Body of pancreas (tissue), 4 donors: ENCODE data around the gene ATP1A4. TPM values are rescaled to one million over a fixed set of nuclear protein-coding genes. Genes with fewer than 3 reads are reported as not detected.
"Not testable (repeated sequence)": the region's sequence is repeated elsewhere in the genome, so short reads cannot be mapped to it uniquely, and the experiment has no call there.

Source experiments
- ATAC-seq: fragments of 150-250 bp; one replicate; pipeline ENCODE4 v1.9.1; 2016
- DNase-seq, 4 donors: peaks; one replicate each; pipeline ENCODE4 v3.0.0-alpha.2; 2019
- H3K27ac ChIP-seq, 4 donors: fragments of 200-600 bp; sonication (generic); 1 replicate in 3 of 4; 2 replicates in 1 of 4; pipeline versions ENCODE4 v1.5.1 to v1.6.1; 2016 to 2019; ENCODE audit warnings: mild to moderate bottlenecking in 1 of 4, mixed read lengths in 1 of 4, moderate library complexity in 1 of 4
- H3K27me3 ChIP-seq, 2 donors: fragments of 200-600 bp; sonication (generic); one replicate each; pipeline ENCODE4 v1.6.0; 2016; ENCODE audit warnings: mild to moderate bottlenecking in 1 of 2
- H3K36me3 ChIP-seq, 2 donors: fragments of 200-600 bp; sonication (generic); replicated peaks in 1 of 2; 2 replicates each; pipeline ENCODE4 v1.5.1; 2016; ENCODE audit warnings: low read depth in 2 of 2; ENCODE audit not compliant: insufficient read depth in 1 of 2
- H3K4me1 ChIP-seq: fragments of 200-600 bp; sonication (generic); one replicate; pipeline ENCODE4 v1.6.0; 2016
- H3K4me3 ChIP-seq, 2 donors: fragments of 200-600 bp; sonication (generic); 1 replicate in 1 of 2; 2 replicates in 1 of 2; pipeline ENCODE4 v1.5.1; 2016 to 2019
- H3K9me3 ChIP-seq, 3 donors: fragments of 200-600 bp; sonication (generic); 1 replicate in 2 of 3; 2 replicates in 1 of 3; pipeline ENCODE4 v1.5.1; 2016
- POLR2A ChIP-seq, 3 donors: fragments of 450-650 bp; IDR thresholded peaks; one replicate each; pipeline ENCODE4 v1.6.1; 2016; ENCODE audit warnings: antibody characterized with exemption in 3 of 3, mild to moderate bottlenecking in 2 of 3
- WGBS, 2 donors: methylation state at CpG; one replicate each; pipeline ENCODE4 v1.1.5; 2017; 5-methylcytosine and 5-hydroxymethylcytosine counted together
- intact Hi-C: fragments of 100-400 bp; cut with DNase I; formaldehyde crosslinking; loops from one replicate; pipeline ENCODE4 v1.15.1; 2023
- total RNA-seq, 2 donors: library from RNA; depleted of rRNA; stranded (reverse); fragments of >200 nt; gene quantifications; one replicate each; pipeline ENCODE4 v1.1.0, GENCODE V29; 2016
- TF ChIP-seq, protein P1 (sequence below), 7 experiments: fragments of 450-650 bp in 4 of 7; fragments of 200-600 bp in 3 of 7; sonication (generic) in 3 of 7; IDR thresholded peaks; one replicate each; pipeline ENCODE4 v1.5.1; 2016 to 2019; ENCODE audit warnings: antibody characterized with exemption in 7 of 7

ATP1A4 gene
- total RNA-seq, 2 donors from 2014 or later, result not detected

DNA sequence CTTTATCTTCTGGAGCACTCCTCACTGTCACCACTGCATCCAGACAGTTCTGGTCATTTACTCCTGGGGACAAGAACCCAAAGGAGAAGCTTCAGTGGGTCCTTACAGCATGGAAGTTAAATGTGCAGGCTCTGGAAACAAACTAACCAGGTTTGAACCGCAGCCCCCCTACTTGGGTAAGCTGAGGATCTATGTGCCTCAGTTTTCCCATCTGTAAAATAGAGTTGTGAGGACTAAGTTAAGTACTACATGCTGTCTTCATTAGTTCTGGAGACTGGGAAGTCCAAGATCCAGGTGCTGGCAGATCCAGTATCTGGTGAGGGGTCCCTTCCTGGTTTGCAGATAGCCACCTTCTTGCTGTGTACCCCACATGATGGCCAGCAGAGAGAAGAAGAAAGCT lies 43.9 kb upstream of the ATP1A4 start:
- intact Hi-C loops, result loop anchor here (10.0 kb wide), 1 partner anchor 267 kb away; no protein-coding TSS in a partner anchor

DNA sequence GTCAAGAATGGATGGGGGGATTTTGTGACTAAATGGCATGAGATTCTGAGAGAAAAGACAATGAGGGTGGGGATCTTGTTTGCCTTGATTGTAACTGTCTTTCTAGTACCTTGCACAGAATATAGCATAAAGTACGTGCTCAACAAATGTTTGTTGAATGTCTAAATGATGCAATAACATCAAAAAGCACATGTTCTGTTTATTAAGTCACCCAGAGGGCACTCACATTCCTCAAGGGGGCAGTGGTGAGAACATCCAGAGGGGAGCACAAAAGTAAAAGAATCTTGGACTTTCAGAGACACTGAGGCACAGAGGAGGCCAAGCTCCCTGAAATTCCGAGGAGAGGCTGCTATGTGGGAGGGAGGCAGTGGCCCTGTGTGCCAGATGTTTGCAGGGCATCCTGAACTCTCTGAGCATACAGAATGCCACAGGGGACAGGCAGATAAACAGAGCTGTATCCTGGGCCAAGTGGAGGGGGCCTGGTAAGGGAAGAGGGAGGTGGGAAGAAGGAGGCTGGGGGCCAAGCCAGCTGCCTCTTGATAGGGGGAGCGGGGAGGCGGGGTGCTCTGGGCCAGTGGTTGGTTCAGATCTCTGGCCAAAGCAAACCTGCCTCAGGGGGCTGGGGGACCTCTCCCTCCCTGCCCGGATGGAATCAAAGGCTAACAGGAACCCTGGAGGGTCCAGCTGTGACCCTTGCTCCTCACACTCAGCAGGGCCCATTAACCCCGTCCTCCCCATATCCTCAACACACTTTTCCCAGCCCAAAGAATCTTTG lies 42.3 kb upstream of the ATP1A4 start:
- Histone ChIP-seq H3K36me3 (no peaks in the 10 kb centered on the region), H3K27me3 (no peaks in the 10 kb centered on the region), H3K27ac (no peak overlapping the region), H3K4me1 (no peaks in the 10 kb centered on the region), H3K4me3 (no peak overlapping the region), H3K9me3 (no peaks in the 10 kb centered on the region)
- DNase-seq (peak in 3 of 4 donors; percentile 38 to 44 (median 38)), ATAC-seq (peak; percentile 41)
- no peak for TF ChIP-seq POLR2A (IDR thresholded peaks at IDR 0.05)
- TF ChIP-seq, protein P1, sequence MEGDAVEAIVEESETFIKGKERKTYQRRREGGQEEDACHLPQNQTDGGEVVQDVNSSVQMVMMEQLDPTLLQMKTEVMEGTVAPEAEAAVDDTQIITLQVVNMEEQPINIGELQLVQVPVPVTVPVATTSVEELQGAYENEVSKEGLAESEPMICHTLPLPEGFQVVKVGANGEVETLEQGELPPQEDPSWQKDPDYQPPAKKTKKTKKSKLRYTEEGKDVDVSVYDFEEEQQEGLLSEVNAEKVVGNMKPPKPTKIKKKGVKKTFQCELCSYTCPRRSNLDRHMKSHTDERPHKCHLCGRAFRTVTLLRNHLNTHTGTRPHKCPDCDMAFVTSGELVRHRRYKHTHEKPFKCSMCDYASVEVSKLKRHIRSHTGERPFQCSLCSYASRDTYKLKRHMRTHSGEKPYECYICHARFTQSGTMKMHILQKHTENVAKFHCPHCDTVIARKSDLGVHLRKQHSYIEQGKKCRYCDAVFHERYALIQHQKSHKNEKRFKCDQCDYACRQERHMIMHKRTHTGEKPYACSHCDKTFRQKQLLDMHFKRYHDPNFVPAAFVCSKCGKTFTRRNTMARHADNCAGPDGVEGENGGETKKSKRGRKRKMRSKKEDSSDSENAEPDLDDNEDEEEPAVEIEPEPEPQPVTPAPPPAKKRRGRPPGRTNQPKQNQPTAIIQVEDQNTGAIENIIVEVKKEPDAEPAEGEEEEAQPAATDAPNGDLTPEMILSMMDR (IDR thresholded peaks at IDR 0.05), result peak in 6 of 7 experiments; percentile 15 to 46 (median 40)
- intact Hi-C loops, result loop anchor here (10.0 kb wide), 1 partner anchor 266 kb away; no protein-coding TSS in a partner anchor
- 24 to 34% methylated on average over 5 to 6 of the region's 6 CpGs for WGBS, 2 donors

More for the DNA sequence above, 43.9 kb upstream of the ATP1A4 start:
- ATAC-seq, result no peak
- Histone ChIP-seq H3K36me3 (no peaks in the 10 kb centered on the region), H3K9me3 (no peaks in the 10 kb centered on the region), H3K4me1 (no peaks in the 10 kb centered on the region), H3K27ac (no peak overlapping the region), H3K27me3 (no peaks in the 10 kb centered on the region), H3K4me3 (no peak overlapping the region)
- no peak for DNase-seq
- no peak for TF ChIP-seq POLR2A (IDR thresholded peaks at IDR 0.05)
- TF ChIP-seq, protein P1 (IDR thresholded peaks at IDR 0.05), result no peak
- WGBS, 2 donors, result 93% methylated on average over 1 of the region's 1 CpG

DNA sequence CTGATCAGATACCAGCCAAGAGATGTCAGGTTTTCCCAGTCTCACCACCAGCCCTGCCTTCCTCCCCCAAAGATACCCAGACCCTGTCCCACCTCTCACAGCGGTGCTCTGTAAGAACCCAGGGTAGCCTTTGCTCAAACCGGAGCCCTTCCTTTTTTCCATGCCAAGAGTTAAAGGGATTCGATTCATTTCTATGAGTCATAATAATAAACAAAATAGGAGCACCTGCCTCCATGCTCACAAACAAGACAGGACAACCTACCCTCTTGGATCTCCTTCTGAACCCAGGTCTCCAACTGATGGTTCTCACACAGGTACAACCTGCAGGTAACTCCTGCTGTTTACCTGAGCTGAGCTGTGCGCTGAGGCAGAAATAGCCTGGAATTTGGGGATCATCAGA lies 41.7 kb upstream of the ATP1A4 start:
- Histone ChIP-seq H3K4me3 (no peak overlapping the region), H3K9me3 (no peaks in the 10 kb centered on the region), H3K4me1 (no peaks in the 10 kb centered on the region), H3K36me3 (no peaks in the 10 kb centered on the region), H3K27ac (no peak overlapping the region), H3K27me3 (no peaks in the 10 kb centered on the region)
- no peak for TF ChIP-seq POLR2A (IDR thresholded peaks at IDR 0.05)
- TF ChIP-seq, protein P1 (IDR thresholded peaks at IDR 0.05), result no peak
- intact Hi-C loops, result loop anchor here (10.0 kb wide), 1 partner anchor 265 kb away; no protein-coding TSS in a partner anchor
- 58 to 62% methylated on average over 4 of the region's 4 CpGs for whole genome bisulfite sequencing, 2 donors
- DNase-seq, result no peak
- no peak for ATAC-seq

DNA sequence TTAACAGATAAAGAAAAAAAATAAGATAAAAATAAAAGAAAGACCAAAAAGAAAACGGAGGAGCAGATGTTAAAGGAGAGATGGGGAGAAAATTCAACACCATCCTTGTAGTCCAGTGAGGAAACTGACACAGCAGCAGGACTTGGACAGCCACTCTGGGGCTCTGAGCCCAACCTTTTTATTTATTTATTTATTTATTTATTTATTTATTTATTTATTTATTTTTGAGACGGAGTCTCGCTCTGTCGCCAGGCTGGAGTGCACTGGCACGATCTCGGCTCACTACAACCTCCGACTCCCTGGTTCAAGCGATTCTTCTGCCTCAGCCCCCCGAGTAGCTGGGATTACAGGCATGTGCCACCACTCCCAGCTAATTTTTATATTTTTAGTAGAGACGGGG lies 39.9 kb upstream of the ATP1A4 start:
- not testable (repeated sequence) for H3K4me3 ChIP-seq
- 85 to 88% methylated on average over 10 of the region's 10 CpGs for WGBS, 2 donors

DNA sequence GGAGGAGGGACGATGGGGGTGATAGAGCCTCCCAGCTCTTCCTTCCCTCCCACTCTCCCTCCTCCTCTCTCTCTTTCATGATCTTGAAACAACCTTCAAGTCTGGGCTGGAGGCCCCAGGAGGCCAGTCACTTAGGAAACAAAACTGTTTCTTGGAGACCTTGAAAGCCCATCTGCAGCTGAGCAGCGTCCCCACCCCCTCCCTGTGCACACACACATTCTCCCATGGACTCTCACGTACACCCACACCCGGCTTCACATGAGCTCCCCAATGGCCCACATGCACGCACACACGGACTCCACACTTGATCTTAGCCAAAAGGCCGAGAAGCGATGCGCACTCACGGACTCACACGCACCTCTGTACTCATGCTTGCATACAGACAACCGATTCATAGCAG lies 39.0 kb upstream of the ATP1A4 start:
- ATAC-seq, result no peak
- no peak for TF ChIP-seq POLR2A (IDR thresholded peaks at IDR 0.05)
- TF ChIP-seq, protein P1 (IDR thresholded peaks at IDR 0.05), result no peak

More for the DNA sequence above, 39.9 kb upstream of the ATP1A4 start:
- H3K27ac ChIP-seq, DNase-seq, ATAC-seq, H3K27me3 ChIP-seq, H3K4me1 ChIP-seq, intact Hi-C loops, H3K36me3 ChIP-seq, H3K9me3 ChIP-seq: not testable (repeated sequence)

More for the DNA sequence above, 39.0 kb upstream of the ATP1A4 start:
- 81 to 82% methylated on average over 12 of the region's 12 CpGs for WGBS, 2 donors
- Histone ChIP-seq H3K36me3 (no peaks in the 10 kb centered on the region), H3K27me3 (peaks cover 0 to 3% of the 10 kb centered on the region in 2 donors), H3K4me1 (no peaks in the 10 kb centered on the region), H3K27ac (no peak overlapping the region), H3K4me3 (no peak overlapping the region), H3K9me3 (no peaks in the 10 kb centered on the region)
- no peak for DNase-seq
- intact Hi-C loops, result no loop called here
